ENCODE results near the gene MED23. TPM values are rescaled to one million over a fixed set of nuclear protein-coding genes. Genes with fewer than 3 reads are reported as not detected.

The MED23 gene
- total RNA-seq, 2 donors from 2014 or later, result 35.9 to 39.3 TPM

GRCh38 chr6:131574133-131574532 lies 53.9 kb downstream of the MED23 start:
- TF ChIP-seq CTCF (IDR thresholded peaks at IDR 0.05) (no peak), POLR2A (IDR thresholded peaks at IDR 0.05) (no peak), POLR2AphosphoS5 (IDR thresholded peaks at IDR 0.05) (no peak)
- 35% methylated on average over 2 of the region's 2 CpGs for WGBS
- no peak for DNase-seq (ENCODE audit: low spot score)
- H3K27me3 ChIP-seq (replicated peaks; ENCODE audit: insufficient read depth), result no peaks in the 10 kb centered on the region
- no peaks in the 10 kb centered on the region for H3K9me3 ChIP-seq
- H3K27ac ChIP-seq, result peak overlapping the region in 1 of 2 donors; percentile 34
- intact Hi-C loops (cut with DNase I), result no loop called here
- H3K36me3 ChIP-seq, result no peaks in the 10 kb centered on the region
- no peak overlapping the region for H3K4me3 ChIP-seq
- no peaks in the 10 kb centered on the region for H3K4me1 ChIP-seq (replicated peaks)

- Histone ChIP-seq H3K27me3 (replicated peaks; ENCODE audit: insufficient read depth) (no peaks in the 10 kb centered on the region), H3K9me3 (no peaks in the 10 kb centered on the region), H3K27ac (peak within 1 kb of the TSS in 1 of 2 donors; percentile 34), H3K4me1 (replicated peaks) (no peaks in the 10 kb centered on the region), H3K36me3 (no peaks in the 10 kb centered on the region), H3K4me3 (no peak within 1 kb of the TSS)
- DNase-seq (ENCODE audit: low spot score), result no peak
- TF ChIP-seq POLR2A (IDR thresholded peaks at IDR 0.05) (no peak), POLR2AphosphoS5 (IDR thresholded peaks at IDR 0.05) (no peak), CTCF (IDR thresholded peaks at IDR 0.05) (no peak)
- intact Hi-C loops (cut with DNase I), result no loop called here
- WGBS, result 92% methylated on average over 6 of the region's 6 CpGs
These were observed 55.2 kb downstream of the MED23 start, which contains the start of gene ARG1 for GRCh38 chr6:131572686-131573415. ARG1 (plus strand) TSS chr6:131573226; CDS start chr6:131573283, 57 bp downstream.

GRCh38 chr6:131568726-131569125 lies 59.3 kb downstream of the MED23 start:
- 74% methylated on average over 4 of the region's 4 CpGs for WGBS
- Histone ChIP-seq H3K4me1 (replicated peaks) (no peaks in the 10 kb centered on the region), H3K4me3 (no peak overlapping the region), H3K9me3 (no peaks in the 10 kb centered on the region), H3K27ac (no peak overlapping the region), H3K27me3 (replicated peaks; ENCODE audit: insufficient read depth) (no peaks in the 10 kb centered on the region), H3K36me3 (no peaks in the 10 kb centered on the region)
- intact Hi-C loops (cut with DNase I), result no loop called here
- TF ChIP-seq POLR2AphosphoS5 (IDR thresholded peaks at IDR 0.05) (no peak), CTCF (IDR thresholded peaks at IDR 0.05) (no peak), POLR2A (IDR thresholded peaks at IDR 0.05) (no peak)
- DNase-seq (ENCODE audit: low spot score), result no peak

GRCh38 chr6:131565056-131565455 lies 63.0 kb downstream of the MED23 start:
- H3K4me1 ChIP-seq (replicated peaks), result no peaks in the 10 kb centered on the region
- no peak for DNase-seq (ENCODE audit: low spot score)
- TF ChIP-seq POLR2A (IDR thresholded peaks at IDR 0.05), result no peak
- TF ChIP-seq POLR2AphosphoS5 (IDR thresholded peaks at IDR 0.05), result no peak
- TF ChIP-seq CTCF (IDR thresholded peaks at IDR 0.05), result no peak
- intact Hi-C loops (cut with DNase I), result no loop called here
- H3K36me3 ChIP-seq, result no peaks in the 10 kb centered on the region
- no peak overlapping the region for H3K27ac ChIP-seq
- no peaks in the 10 kb centered on the region for H3K9me3 ChIP-seq
- H3K4me3 ChIP-seq, result no peak overlapping the region
- no peaks in the 10 kb centered on the region for H3K27me3 ChIP-seq (replicated peaks; ENCODE audit: insufficient read depth)
- 68% methylated on average over 2 of the region's 2 CpGs for WGBS
